GM12872 (cell line): Measurements from ENCODE around the gene CDK5R2.

ENCODE experiments used
- TF ChIP-seq, protein P1 (sequence below): IDR thresholded peaks from 3 replicates; pipeline ENCODE4 v1.5.1; 2011; ENCODE audit warnings: low read depth, mild to moderate bottlenecking, low read length, moderate library complexity; ENCODE audit not compliant: insufficient read depth

CDK5R2 gene

DNA sequence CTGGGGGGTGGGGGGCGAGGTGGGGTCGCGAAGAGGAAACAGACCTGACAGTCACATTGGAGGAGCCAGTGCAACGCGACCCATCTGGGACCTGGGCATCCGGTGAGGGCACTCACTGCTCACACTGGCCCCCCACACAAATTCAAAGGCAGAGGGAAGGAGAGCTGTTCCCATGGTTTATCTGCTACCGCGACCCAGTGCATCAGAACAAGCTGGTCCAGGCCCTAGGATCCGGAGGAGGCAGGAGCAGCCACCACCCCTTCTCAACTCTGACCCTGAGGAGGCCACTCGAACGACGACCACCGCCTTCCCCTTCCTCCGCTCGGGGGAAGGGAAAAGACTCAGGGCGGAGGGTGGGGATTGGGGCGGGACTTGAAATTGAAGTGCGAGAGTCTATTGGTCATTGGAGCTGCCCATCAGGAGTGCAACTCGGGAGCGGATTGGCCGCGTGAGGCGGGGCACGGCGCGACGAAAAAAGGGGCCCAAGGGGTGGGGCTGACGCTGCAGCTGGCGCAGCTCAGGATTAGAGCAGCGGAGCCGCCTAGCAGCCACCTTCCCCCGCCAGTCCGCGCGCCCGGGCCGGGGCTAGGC is at the start of gene CDK5R2:
Gene CDK5R2, plus strand, starts transcription at position 526 of the 591 bp plus-strand sequence. CDS start 155 bp downstream, outside the sequence.
- TF ChIP-seq, protein P1, sequence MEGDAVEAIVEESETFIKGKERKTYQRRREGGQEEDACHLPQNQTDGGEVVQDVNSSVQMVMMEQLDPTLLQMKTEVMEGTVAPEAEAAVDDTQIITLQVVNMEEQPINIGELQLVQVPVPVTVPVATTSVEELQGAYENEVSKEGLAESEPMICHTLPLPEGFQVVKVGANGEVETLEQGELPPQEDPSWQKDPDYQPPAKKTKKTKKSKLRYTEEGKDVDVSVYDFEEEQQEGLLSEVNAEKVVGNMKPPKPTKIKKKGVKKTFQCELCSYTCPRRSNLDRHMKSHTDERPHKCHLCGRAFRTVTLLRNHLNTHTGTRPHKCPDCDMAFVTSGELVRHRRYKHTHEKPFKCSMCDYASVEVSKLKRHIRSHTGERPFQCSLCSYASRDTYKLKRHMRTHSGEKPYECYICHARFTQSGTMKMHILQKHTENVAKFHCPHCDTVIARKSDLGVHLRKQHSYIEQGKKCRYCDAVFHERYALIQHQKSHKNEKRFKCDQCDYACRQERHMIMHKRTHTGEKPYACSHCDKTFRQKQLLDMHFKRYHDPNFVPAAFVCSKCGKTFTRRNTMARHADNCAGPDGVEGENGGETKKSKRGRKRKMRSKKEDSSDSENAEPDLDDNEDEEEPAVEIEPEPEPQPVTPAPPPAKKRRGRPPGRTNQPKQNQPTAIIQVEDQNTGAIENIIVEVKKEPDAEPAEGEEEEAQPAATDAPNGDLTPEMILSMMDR: no peak

DNA sequence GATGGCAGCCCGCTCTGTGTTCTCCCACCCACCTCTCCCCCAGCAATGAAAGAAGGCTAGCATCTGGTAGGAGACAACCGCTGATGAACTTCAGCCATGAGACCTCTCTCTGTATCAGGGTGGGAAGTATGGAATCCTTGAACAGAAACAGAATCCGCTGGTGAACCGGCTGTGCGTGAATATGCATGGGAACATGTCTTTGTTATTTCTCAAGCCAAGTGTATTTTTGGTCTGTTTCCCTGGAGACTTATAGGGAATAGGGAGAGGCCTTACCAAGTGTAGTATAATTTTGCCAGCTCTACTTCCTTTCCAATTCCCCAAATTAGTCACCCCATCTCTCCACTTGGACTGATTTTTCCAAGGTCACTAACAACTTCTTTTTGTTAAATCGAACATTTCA is 48.7 kb upstream of the CDK5R2 start:
- TF ChIP-seq, protein P1: no peak

DNA sequence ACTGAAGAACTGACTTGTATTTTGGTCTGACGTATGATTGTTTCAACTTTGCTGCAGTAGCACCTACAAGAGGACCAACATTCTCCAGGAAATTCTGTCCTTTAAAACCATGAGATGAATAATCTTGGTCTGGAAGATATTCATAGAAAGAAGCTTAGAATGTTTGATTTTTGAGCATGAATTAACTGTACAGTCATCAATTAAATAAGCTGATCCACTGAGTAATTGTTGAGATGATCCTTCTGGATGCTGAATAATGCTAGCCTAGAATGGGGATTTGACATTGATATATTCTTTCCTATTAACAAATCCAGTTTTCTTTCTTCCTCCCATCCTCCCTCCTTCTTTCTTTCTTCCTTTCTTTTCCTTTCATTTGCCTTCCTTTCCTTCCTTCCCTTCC is 39.0 kb upstream of the CDK5R2 start:
- TF ChIP-seq, protein P1: no peak

GRCh38 chr2:218924757-218925156 is 34.7 kb upstream of the CDK5R2 start:
- TF ChIP-seq, protein P1: no peak

DNA sequence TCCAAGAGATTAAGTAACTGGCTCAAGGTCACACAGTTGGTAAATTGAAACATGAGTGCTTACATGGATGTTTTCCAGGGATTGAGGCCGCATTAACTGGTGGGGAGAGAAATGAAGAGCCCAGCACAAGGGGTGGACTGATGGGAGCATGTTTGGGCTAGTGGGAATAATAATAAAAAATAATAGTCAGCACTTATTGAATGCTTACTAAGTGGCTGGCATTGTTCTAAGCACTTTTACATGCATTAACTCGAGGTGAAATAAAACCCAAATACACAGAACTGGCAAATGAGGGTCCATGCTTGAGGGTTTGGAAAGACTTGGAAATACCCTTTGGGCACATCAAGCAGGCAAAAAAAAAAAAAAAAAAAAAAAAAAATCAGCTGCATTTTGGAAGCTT is 34.0 kb upstream of the CDK5R2 start:
- TF ChIP-seq, protein P1: no peak

DNA sequence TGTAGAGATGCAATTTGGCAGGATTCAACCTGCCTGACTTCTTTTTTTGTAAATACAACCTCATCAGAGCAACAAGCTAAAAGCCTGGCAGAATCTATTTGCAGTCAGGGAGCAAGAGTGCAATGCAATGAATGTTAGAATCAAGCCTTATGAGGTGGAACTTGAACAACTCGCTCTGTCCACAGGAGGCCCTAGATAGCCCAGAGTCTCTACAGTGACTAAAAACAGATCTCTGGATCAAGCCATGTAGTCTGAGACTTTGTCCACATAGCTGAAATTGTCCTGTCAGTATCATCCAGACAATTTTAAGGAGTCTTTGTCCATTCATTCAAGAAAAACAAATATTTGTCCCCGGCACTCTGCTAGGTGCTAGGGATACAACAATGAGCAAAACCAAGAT is 32.0 kb upstream of the CDK5R2 start:
- TF ChIP-seq, protein P1: no peak

DNA sequence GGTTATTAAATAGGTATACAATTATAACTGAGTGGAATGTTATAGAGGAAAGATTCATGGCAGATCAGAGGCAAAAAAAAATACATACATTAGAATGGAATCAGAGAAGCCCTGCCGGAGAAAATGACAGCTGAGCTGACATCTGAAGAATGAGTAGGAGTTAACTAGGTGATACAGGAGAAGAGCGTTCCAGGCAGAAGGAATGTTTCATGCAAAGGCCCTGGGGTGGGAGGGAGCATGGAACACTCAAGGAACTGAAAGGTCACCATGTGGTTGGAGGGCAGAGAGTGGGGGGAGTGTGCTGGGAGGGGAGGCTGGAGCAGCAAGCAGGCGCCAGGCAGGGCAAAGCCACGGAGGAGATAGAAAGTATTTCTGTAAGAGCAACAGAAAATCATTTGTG is 31.6 kb upstream of the CDK5R2 start:
- TF ChIP-seq, protein P1: no peak
